Neural progenitor cell (in vitro differentiated cells): Measurements from ENCODE around the gene MGAT1.

Source experiments
- CTCF ChIP-seq: fragments of 200-600 bp; sonication (generic); IDR thresholded peaks from 2 replicates; pipeline ENCODE4 v1.5.1; 2017; ENCODE audit warnings: antibody characterized with exemption, mild to moderate bottlenecking
- EZH2 ChIP-seq: fragments of 200-600 bp; sonication (generic); IDR thresholded peaks from 2 replicates; pipeline ENCODE4 v1.6.1; 2017; ENCODE audit warnings: antibody characterized with exemption, mild to moderate bottlenecking, moderate library complexity

- TF ChIP-seq CTCF (no peak), EZH2 (no peak)
Observed at GRCh38 chr5:180816608-180817534, 14.3 kb upstream of the MGAT1 start.
